H1 (cell line): ENCODE data around the gene SPSB1.

Experiments
- CTCF ChIP-seq, 3 experiments: IDR thresholded peaks; 1 replicate in 2 of 3; 2 replicates in 1 of 3; pipeline versions ENCODE4 v1.5.1 to v1.6.1; 2011; ENCODE audit warnings: low read length in 3 of 3, mild to moderate bottlenecking in 3 of 3, inconsistent platforms in 2 of 3, low read depth in 1 of 3, moderate library complexity in 1 of 3; ENCODE audit not compliant: insufficient read depth in 1 of 3; ENCODE audit errors: control extremely low read depth in 1 of 3
- EP300 ChIP-seq, 2 experiments: IDR thresholded peaks; 1 replicate in 1 of 2; 2 replicates in 1 of 2; pipeline ENCODE4 v1.6.1; 2011 to 2012; ENCODE audit warnings: low read depth in 2 of 2, low read length in 2 of 2, mild to moderate bottlenecking in 2 of 2, borderline replicate concordance in 1 of 2, inconsistent platforms in 1 of 2, moderate library complexity in 1 of 2
- SIN3A ChIP-seq, 2 experiments: IDR thresholded peaks in 1 of 2; conservative IDR thresholded peaks in 1 of 2; 2 replicates each; pipeline ENCODE4 v1.6.1; 2011 to 2012; ENCODE audit warnings: low read length in 2 of 2, improper control_type of control experiment in 1 of 2, low read depth in 1 of 2, mild to moderate bottlenecking in 1 of 2
- SP2 ChIP-seq: IDR thresholded peaks from 2 replicates; pipeline ENCODE4 v1.6.1; 2012; ENCODE audit warnings: mild to moderate bottlenecking, low read length, inconsistent platforms

- TF ChIP-seq CTCF (IDR thresholded peaks at IDR 0.05; ENCODE audit: control extremely low read depth in 1 of 3, insufficient read depth in 1 of 3, low read depth in 1 of 3, low read length in 3 of 3) = no peak
- TF ChIP-seq EP300 (IDR thresholded peaks at IDR 0.05; ENCODE audit: borderline replicate concordance in 1 of 2, low read depth in 2 of 2, low read length in 2 of 2) = no peak
- no peak for TF ChIP-seq SP2
- TF ChIP-seq SIN3A (conservative IDR thresholded peaks at IDR 0.05 in 1 of 2, IDR thresholded peaks at IDR 0.05 in 1 of 2; ENCODE audit: low read depth in 1 of 2, low read length in 2 of 2) = no peak
These were observed 31.2 kb upstream of the SPSB1 start for GRCh38 chr1:9261496-9261895.
